Subcutaneous abdominal adipose tissue (tissue), 5 donors: ENCODE results near the gene EBP.
"Not testable (repeated sequence)": the region's sequence is repeated elsewhere in the genome, so short reads cannot be mapped to it uniquely, and the experiment has no call there.

Source experiments
- H3K27ac ChIP-seq: one replicate; pipeline ENCODE4 v1.7.0; 2013; ENCODE audit warnings: low read depth, mild to moderate bottlenecking, inconsistent platforms, low read length, moderate library complexity
- H3K27me3 ChIP-seq, 5 donors: one replicate each; pipeline ENCODE4 v1.7.0; 2013; ENCODE audit warnings: low read length in 5 of 5, inconsistent platforms in 1 of 5; ENCODE audit not compliant: control insufficient read depth in 5 of 5, insufficient read depth in 4 of 5
- H3K36me3 ChIP-seq, 5 donors: one replicate each; pipeline ENCODE4 v1.7.0; 2013; ENCODE audit warnings: low read length in 5 of 5; ENCODE audit not compliant: control insufficient read depth in 5 of 5, insufficient read depth in 5 of 5
- H3K4me1 ChIP-seq, 5 donors: one replicate each; pipeline ENCODE4 v1.7.0; 2013; ENCODE audit warnings: low read length in 5 of 5, mild to moderate bottlenecking in 3 of 5, moderate library complexity in 1 of 5; ENCODE audit not compliant: control insufficient read depth in 5 of 5, insufficient read depth in 5 of 5
- H3K4me3 ChIP-seq, 5 donors: one replicate each; pipeline ENCODE4 v1.7.0; 2013; ENCODE audit warnings: low read length in 5 of 5, low read depth in 1 of 5
- H3K9ac ChIP-seq, 5 donors: one replicate each; pipeline ENCODE4 v1.7.0; 2013; ENCODE audit warnings: low read length in 5 of 5, mild to moderate bottlenecking in 4 of 5, moderate library complexity in 3 of 5
- H3K9me3 ChIP-seq, 5 donors: one replicate each; pipeline ENCODE4 v1.7.0; 2013; ENCODE audit warnings: low read length in 5 of 5; ENCODE audit not compliant: control insufficient read depth in 5 of 5
- donor health status: healthy.
- donor health status: healthy.
- donor health status: healthy.
- donor health status: healthy.
- donor health status: healthy.

The EBP gene

GRCh38 chrX:48532161-48532560 is 10.6 kb downstream of the EBP start:
- H3K27me3 ChIP-seq: peaks cover 0 to 3% (median 0%) of the 10 kb centered on the region in 5 donors
- peaks cover 0 to 10% (median 7%) of the 10 kb centered on the region in 5 donors for H3K36me3 ChIP-seq
- no peak overlapping the region for H3K9ac ChIP-seq
- H3K4me1 ChIP-seq: no peaks in the 10 kb centered on the region
- H3K9me3 ChIP-seq: peaks cover 0 to 2% (median 0%) of the 10 kb centered on the region in 5 donors
- peak overlapping the region; percentile 12 for H3K27ac ChIP-seq
- H3K4me3 ChIP-seq: no peak overlapping the region

GRCh38 chrX:48533165-48533564 is 11.6 kb downstream of the EBP start:
- H3K4me3 ChIP-seq: no peak overlapping the region
- H3K27ac ChIP-seq: no peak overlapping the region
- peaks cover 0 to 3% (median 2%) of the 10 kb centered on the region in 5 donors for H3K36me3 ChIP-seq
- no peak overlapping the region for H3K9ac ChIP-seq
- no peaks in the 10 kb centered on the region for H3K27me3 ChIP-seq
- peaks cover 0 to 3% (median 0%) of the 10 kb centered on the region in 5 donors for H3K4me1 ChIP-seq
- peaks cover 0 to 2% (median 0%) of the 10 kb centered on the region in 5 donors for H3K9me3 ChIP-seq

DNA sequence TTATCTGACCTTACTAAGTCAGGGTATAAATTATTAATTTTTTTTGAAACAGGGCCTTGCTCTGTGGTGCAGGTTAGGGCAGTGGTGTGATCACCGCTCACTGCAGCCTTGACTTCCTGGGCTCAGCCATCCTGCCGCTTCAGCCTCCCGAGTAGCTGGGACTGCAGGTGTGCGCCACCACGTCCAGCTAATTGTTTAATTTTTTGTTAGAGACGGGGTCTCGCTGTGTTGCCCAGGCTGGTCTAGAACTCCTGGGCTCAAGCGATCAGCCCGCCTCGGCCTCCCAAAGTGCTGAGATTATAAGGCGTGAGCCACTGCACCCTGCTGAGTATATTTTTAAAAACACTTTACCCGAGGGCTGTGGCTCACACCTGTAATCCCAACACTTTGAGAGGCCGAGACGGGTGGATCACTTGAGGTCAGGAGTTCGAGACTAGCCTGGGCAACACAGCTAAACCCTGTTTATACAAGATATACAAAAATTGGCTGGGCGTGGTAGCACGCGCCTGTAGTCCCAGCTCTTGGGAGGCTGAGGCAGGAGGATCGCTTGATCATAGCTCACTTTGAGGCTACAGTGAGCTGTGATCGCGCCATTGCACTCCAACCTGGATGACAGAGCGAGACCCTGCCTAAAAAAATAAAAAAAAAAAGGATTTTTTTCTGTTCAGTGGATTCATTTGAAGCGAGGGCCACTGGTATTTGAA is 17.2 kb downstream of the EBP start:
- H3K27ac ChIP-seq: peak overlapping the region; percentile 72
- H3K4me3 ChIP-seq: peak overlapping the region in 4 of 5 donors; percentile 9 to 51 (median 40)
- H3K4me1 ChIP-seq: peaks cover 0 to 15% (median 9%) of the 10 kb centered on the region in 5 donors
- peaks cover 0 to 5% (median 0%) of the 10 kb centered on the region in 5 donors for H3K36me3 ChIP-seq
- peak overlapping the region in 1 of 5 donors; percentile 39 for H3K9ac ChIP-seq
- H3K27me3 ChIP-seq: peaks cover 0 to 3% (median 0%) of the 10 kb centered on the region in 5 donors
- H3K9me3 ChIP-seq: no peaks in the 10 kb centered on the region

DNA sequence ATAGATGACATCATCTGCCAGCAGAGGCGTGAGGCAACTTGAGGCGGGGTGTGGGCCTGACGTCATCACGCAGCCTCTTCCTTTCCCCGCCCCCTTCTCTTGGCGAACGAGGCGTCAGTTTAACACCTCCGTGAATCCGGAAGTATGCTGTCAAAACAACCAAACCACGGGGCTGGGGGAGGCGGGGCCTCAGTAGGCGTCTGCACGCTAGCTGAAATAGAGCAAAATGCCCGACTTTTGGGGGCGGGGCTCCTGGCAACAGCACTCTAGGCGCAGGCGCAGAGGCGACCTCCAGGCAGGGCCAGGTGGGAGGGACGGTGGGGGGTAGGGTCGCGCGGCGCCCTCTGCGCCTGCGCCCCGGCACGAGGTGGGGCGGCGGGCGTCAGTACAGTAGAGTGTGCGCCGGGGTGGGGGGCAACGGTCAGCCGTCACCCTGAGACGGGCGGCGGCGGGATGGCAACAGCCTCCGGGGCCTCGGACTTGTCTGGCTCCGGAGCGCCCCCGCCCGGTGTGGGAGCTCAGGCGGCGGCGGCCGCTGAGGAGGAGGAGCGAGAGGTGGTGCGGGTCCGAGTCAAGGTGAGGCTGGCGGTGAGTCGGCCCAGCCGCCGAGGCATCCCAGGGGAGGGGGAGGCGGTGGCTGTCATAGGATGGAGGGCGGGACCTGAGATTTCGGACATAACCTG is 17.9 kb downstream of the EBP start, which contains the start of gene TBC1D25:
TSS of gene TBC1D25 (plus strand) at position 370 of the 683 bp plus-strand sequence. CDS start at position 454, 84 bp downstream.
- Histone ChIP-seq H3K36me3 (peaks cover 0 to 6% (median 1%) of the 10 kb centered on the region in 5 donors), H3K27ac (peak within 1 kb of the TSS; percentile 72), H3K9me3 (no peaks in the 10 kb centered on the region), H3K4me1 (peaks cover 0 to 15% (median 9%) of the 10 kb centered on the region in 5 donors), H3K27me3 (peaks cover 0 to 4% (median 0%) of the 10 kb centered on the region in 5 donors), H3K4me3 (peak within 1 kb of the TSS; percentile 55 to 83 (median 69)), H3K9ac (peak within 1 kb of the TSS in 4 of 5 donors; percentile 61 to 71 (median 64))

GRCh38 chrX:48540028-48540375 is 18.4 kb downstream of the EBP start:
- Histone ChIP-seq H3K9ac (peak overlapping the region in 4 of 5 donors; percentile 61 to 71 (median 64)), H3K9me3 (no peaks in the 10 kb centered on the region), H3K27ac (peak overlapping the region; percentile 72), H3K36me3 (peaks cover 0 to 12% (median 6%) of the 10 kb centered on the region in 5 donors), H3K27me3 (peaks cover 0 to 9% (median 0%) of the 10 kb centered on the region in 5 donors), H3K4me1 (peaks cover 0 to 15% (median 9%) of the 10 kb centered on the region in 5 donors), H3K4me3 (peak overlapping the region; percentile 55 to 83 (median 69))

GRCh38 chrX:48540480-48540879 is 18.9 kb downstream of the EBP start:
- Histone ChIP-seq H3K9ac (no peak overlapping the region), H3K36me3 (peaks cover 3 to 15% (median 6%) of the 10 kb centered on the region in 5 donors), H3K9me3 (no peaks in the 10 kb centered on the region), H3K27ac (peak overlapping the region; percentile 72), H3K27me3 (peaks cover 0 to 10% (median 0%) of the 10 kb centered on the region in 5 donors), H3K4me1 (peaks cover 0 to 15% (median 9%) of the 10 kb centered on the region in 5 donors), H3K4me3 (peak overlapping the region; percentile 55 to 83 (median 69))

DNA sequence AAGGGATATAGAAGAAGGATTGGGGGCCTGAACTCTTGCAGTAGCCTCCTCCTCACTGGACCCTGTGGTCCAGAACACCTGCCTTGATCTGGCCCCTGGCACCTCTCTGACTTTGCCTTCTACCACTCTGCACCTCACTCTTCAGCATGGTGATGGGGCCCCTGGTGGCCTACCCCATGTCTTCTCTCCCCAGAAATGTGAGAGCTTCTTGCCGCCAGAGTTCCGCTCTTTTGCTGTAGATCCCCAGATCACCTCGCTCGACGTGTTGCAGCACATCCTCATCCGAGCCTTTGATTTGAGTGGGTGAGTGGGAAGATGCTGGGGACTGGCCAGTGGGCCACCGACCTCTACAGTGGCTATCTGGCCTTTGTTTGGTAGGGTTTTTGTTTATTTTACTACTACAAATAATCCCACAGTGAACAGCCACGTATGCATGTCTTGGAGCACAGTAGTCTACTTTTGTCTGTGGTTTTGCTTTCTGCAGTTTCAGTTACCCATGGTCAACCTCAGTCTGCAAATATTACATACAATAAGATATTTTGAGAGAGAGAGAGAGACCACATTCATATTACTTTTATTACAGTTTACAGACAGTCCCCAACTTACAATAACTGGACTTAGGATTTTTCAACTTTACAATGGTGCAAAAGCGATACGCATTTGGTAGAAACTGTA is 19.7 kb downstream of the EBP start:
- H3K36me3 ChIP-seq: peaks cover 3 to 15% (median 7%) of the 10 kb centered on the region in 5 donors
- peaks cover 0 to 15% (median 9%) of the 10 kb centered on the region in 5 donors for H3K4me1 ChIP-seq
- H3K9me3 ChIP-seq: no peaks in the 10 kb centered on the region
- H3K4me3 ChIP-seq: no peak overlapping the region
- H3K27me3 ChIP-seq: peaks cover 0 to 10% (median 0%) of the 10 kb centered on the region in 5 donors
- no peak overlapping the region for H3K27ac ChIP-seq
- no peak overlapping the region for H3K9ac ChIP-seq

DNA sequence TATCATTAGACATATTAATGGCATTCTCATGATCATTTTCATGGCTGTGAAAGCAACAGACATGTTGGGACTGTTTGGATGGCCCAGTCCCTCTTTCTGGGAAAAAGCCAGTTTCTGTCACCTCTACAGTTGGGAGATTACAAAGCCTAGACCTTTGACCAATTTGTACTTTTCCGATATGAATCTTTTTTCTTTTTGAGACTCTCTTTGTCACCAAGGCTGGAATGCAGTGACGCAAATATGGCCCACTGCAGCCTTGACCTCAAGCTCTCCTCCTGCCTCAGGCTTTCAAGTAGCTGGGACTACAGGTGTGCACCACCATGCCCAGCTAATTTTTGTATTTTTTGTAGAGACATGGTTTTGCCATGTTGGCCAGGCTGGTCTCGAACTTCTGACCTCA is 27.3 kb downstream of the EBP start:
- peaks cover 0 to 7% (median 0%) of the 10 kb centered on the region in 5 donors for H3K27me3 ChIP-seq
- peaks cover 3 to 15% (median 10%) of the 10 kb centered on the region in 5 donors for H3K36me3 ChIP-seq
- no peak overlapping the region for H3K9ac ChIP-seq
- peaks cover 0 to 3% (median 0%) of the 10 kb centered on the region in 5 donors for H3K4me1 ChIP-seq
- H3K9me3 ChIP-seq: no peaks in the 10 kb centered on the region
- H3K4me3 ChIP-seq: no peak overlapping the region
- no peak overlapping the region for H3K27ac ChIP-seq

GRCh38 chrX:48555731-48556325 is 34.2 kb downstream of the EBP start:
- H3K9me3 ChIP-seq, H3K4me3 ChIP-seq, H3K9ac ChIP-seq, H3K27me3 ChIP-seq, H3K27ac ChIP-seq, H3K4me1 ChIP-seq: not testable (repeated sequence)
- H3K36me3 ChIP-seq: peaks cover 0 to 34% (median 26%) of the 10 kb centered on the region in 5 donors
